Measurements from ENCODE around the gene CCDC142. TPM values are rescaled to one million over a fixed set of nuclear protein-coding genes. Genes with fewer than 3 reads are reported as not detected.

The CCDC142 gene
- total and polyA plus RNA-seq, 10 of the 15 experiments (the other 5 are each of a cell fraction or from before 2014, with no cell fraction given): 0.93 to 16.9 (median 9.0) TPM

- TF ChIP-seq POLR2AphosphoS5 (IDR thresholded peaks at IDR 0.05; ENCODE audit: low read length): no peak
- TF ChIP-seq PML (IDR thresholded peaks at IDR 0.05; ENCODE audit: low read length): no peak
- TF ChIP-seq HDAC6 (IDR thresholded peaks at IDR 0.05; ENCODE audit: unreplicated experiment): no peak
- TF ChIP-seq SMAD1 (IDR thresholded peaks at IDR 0.05; ENCODE audit: low read depth, partially characterized antibody): no peak
- no peak for TF ChIP-seq SMAD5 (IDR thresholded peaks at IDR 0.05; ENCODE audit: low read depth)
- TF ChIP-seq NBN (IDR thresholded peaks at IDR 0.05): no peak
- TF ChIP-seq ATF7 (IDR thresholded peaks at IDR 0.05; ENCODE audit: low read depth): no peak
- no peak for ATAC-seq
- intact Hi-C loops (cut with micrococcal nuclease; ENCODE audit: unreplicated experiment) (no loop called here), in situ Hi-C loops (cut with MboI) (no loop called here)
- H3K4me1 ChIP-seq (ENCODE audit: control insufficient read depth, insufficient read depth, low read length): peaks cover 18% of the 10 kb centered on the region
- POLR2A ChIA-PET: interaction anchor here (0.6 to 5.8 kb wide), 4 partner anchors 20 to 67 kb away, joined by 3 to 33 read pairs (median 9); partner anchors contain the start of genes AUP1 and HTRA2
- H3K79me2 ChIP-seq (ENCODE audit: control insufficient read depth, insufficient read depth, low read length): peaks cover 12% of the 10 kb centered on the region
- no peaks in the 10 kb centered on the region for H3K9me3 ChIP-seq (replicated peaks; ENCODE audit: control insufficient read depth, insufficient read depth, low read length)
- no peak overlapping the region for H3K4me3 ChIP-seq
- WGBS (ENCODE audit: insufficient coverage, insufficient replicate concordance, low lambda C conversion rate, missing lambda C conversion rate): 62% methylated on average over 3 of the region's 4 CpGs
- H3K9ac ChIP-seq (ENCODE audit: control insufficient read depth, insufficient read depth, low read length): no peak overlapping the region
- no peak for FAIRE-seq
- no TSS peak for BruUV-seq (replicated peaks)
- no peak overlapping the region for H3K4me2 ChIP-seq (ENCODE audit: control insufficient read depth, insufficient read depth)
- no peak overlapping the region for H3K27ac ChIP-seq (ENCODE audit: control insufficient read depth, insufficient read depth)
- peaks cover 0 to 7% of the 10 kb centered on the region in 2 experiments; a peak in 1 of 4 replicates for H3K36me3 ChIP-seq (ENCODE audit: control insufficient read depth in 2 of 2, insufficient read depth in 2 of 2, low read length in 1 of 2)
- DNase-seq (ENCODE audit: low read depth, low spot score): no peak
- SMC1A ChIA-PET (ENCODE audit: uncharacterized antibody, unreplicated experiment): interaction anchor here (0.7 to 5.2 kb wide), 7 partner anchors 9 to 76 kb away, joined by 3 to 71 read pairs (median 4); partner anchors contain the start of genes AUP1, DQX1 and HTRA2
- no peak overlapping the region for H2AFZ ChIP-seq (ENCODE audit: control insufficient read depth, low read depth, low read length)
- H4K20me1 ChIP-seq (ENCODE audit: control insufficient read depth, insufficient read depth): no peaks in the 10 kb centered on the region
- RAD21 ChIA-PET (ENCODE audit: unreplicated experiment): interaction anchor here (5.1 to 5.5 kb wide), 2 partner anchors 21 to 76 kb away, joined by 49 to 61 read pairs; partner anchors contain the start of genes AUP1 and HTRA2
- CTCF ChIA-PET: interaction anchor here (0.6 to 13.9 kb wide), 5 partner anchors 20 to 107 kb away, joined by 3 to 231 read pairs (median 8); partner anchors contain the start of genes AUP1, DQX1 and HTRA2
- peaks cover 13 to 17% of the 10 kb centered on the region in 2 experiments for H3K27me3 ChIP-seq (replicated peaks in 1 of 2; ENCODE audit: control insufficient read depth in 2 of 2, insufficient read depth in 2 of 2, low read length in 1 of 2)
Measured at GRCh38 chr2:74510272-74510671, 27.5 kb upstream of the CCDC142 start.

Data from GM12878 (cell line).